HG03378 (cell line): ENCODE data around the gene GRK3.
"Not testable (repeated sequence)": the region's sequence is repeated elsewhere in the genome, so short reads cannot be mapped to it uniquely, and the experiment has no call there.

ENCODE experiments used
- ATAC-seq: cut with Tn5 transposase; IDR thresholded peaks from one replicate; pipeline ENCODE4 v1.9.1; 2021; ENCODE audit warnings: mild to moderate bottlenecking, moderate library complexity; ENCODE audit not compliant: unreplicated experiment

GRK3 gene

GRCh38 chr22:25570486-25570885 lies 6.0 kb downstream of the GRK3 start:
- no peak for ATAC-seq

GRCh38 chr22:25571969-25572707 lies 7.7 kb downstream of the GRK3 start:
- ATAC-seq = not testable (repeated sequence)

GRCh38 chr22:25572708-25573171 lies 8.3 kb downstream of the GRK3 start:
- no peak for ATAC-seq

GRCh38 chr22:25573841-25574240 lies 9.4 kb downstream of the GRK3 start:
- no peak for ATAC-seq

GRCh38 chr22:25574736-25575135 lies 10.3 kb downstream of the GRK3 start:
- ATAC-seq = no peak

GRCh38 chr22:25575674-25576392 lies 11.4 kb downstream of the GRK3 start:
- not testable (repeated sequence) for ATAC-seq

GRCh38 chr22:25581452-25581851 lies 17.0 kb downstream of the GRK3 start:
- not testable (repeated sequence) for ATAC-seq

GRCh38 chr22:25582946-25583345 lies 18.5 kb downstream of the GRK3 start:
- ATAC-seq = no peak

GRCh38 chr22:25584993-25585392 lies 20.5 kb downstream of the GRK3 start:
- not testable (repeated sequence) for ATAC-seq

GRCh38 chr22:25589664-25590063 lies 25.2 kb downstream of the GRK3 start:
- not testable (repeated sequence) for ATAC-seq

GRCh38 chr22:25593323-25593722 lies 28.8 kb downstream of the GRK3 start:
- not testable (repeated sequence) for ATAC-seq

GRCh38 chr22:25598609-25599008 lies 34.1 kb downstream of the GRK3 start:
- ATAC-seq = no peak

GRCh38 chr22:25602445-25602844 lies 38.0 kb downstream of the GRK3 start:
- no peak for ATAC-seq

- no peak for ATAC-seq
Measured at GRCh38 chr22:25602916-25603315, 38.4 kb downstream of the GRK3 start.

GRCh38 chr22:25605146-25605545 lies 40.7 kb downstream of the GRK3 start:
- ATAC-seq = not testable (repeated sequence)

GRCh38 chr22:25605565-25605964 lies 41.1 kb downstream of the GRK3 start:
- not testable (repeated sequence) for ATAC-seq

- ATAC-seq = not testable (repeated sequence)
Measured at GRCh38 chr22:25611284-25611683, 46.8 kb downstream of the GRK3 start.

GRCh38 chr22:25613131-25613530 lies 48.7 kb downstream of the GRK3 start:
- not testable (repeated sequence) for ATAC-seq

GRCh38 chr22:25613558-25613957 lies 49.1 kb downstream of the GRK3 start:
- ATAC-seq = not testable (repeated sequence)

- ATAC-seq = not testable (repeated sequence)
Measured at GRCh38 chr22:25614791-25615190, 50.3 kb downstream of the GRK3 start.

GRCh38 chr22:25621986-25622385 lies 57.5 kb downstream of the GRK3 start:
- no peak for ATAC-seq

- peak; percentile 75 for ATAC-seq
Measured at GRCh38 chr22:25623310-25623734, 58.8 kb downstream of the GRK3 start.
